Heart left ventricle (tissue), 16 donors: ENCODE results near the gene EIF3D. TPM values are rescaled to one million over a fixed set of nuclear protein-coding genes. Genes with fewer than 3 reads are reported as not detected.

Source experiments
- ATAC-seq, 4 donors: fragments of 200-7000 bp; cut with Tn5 transposase; one replicate each; pipeline ENCODE4 v1.9.1; 2020 to 2022; ENCODE audit warnings: moderate library complexity in 4 of 4, mild to moderate bottlenecking in 3 of 4, moderate number of reproducible peaks in 1 of 4
- DNase-seq, 5 donors: peaks; one replicate each; pipeline ENCODE4 v3.0.0-alpha.2; 2020
- H3K27ac ChIP-seq, 12 donors: fragments of 200-600 bp; sonication (generic) in 4 of 12; one replicate each; pipeline versions ENCODE4 v1.5.0 to v1.8.0; 2016 to 2022; ENCODE audit warnings: mild to moderate bottlenecking in 2 of 12
- H3K27me3 ChIP-seq, 9 donors: fragments of 200-600 bp; sonication (generic) in 2 of 9; one replicate each; pipeline versions ENCODE4 v1.5.1 to v1.8.0; 2016 to 2022; ENCODE audit warnings: mild to moderate bottlenecking in 3 of 9
- H3K36me3 ChIP-seq, 9 donors: fragments of 200-600 bp; sonication (generic) in 2 of 9; one replicate each; pipeline versions ENCODE4 v1.5.0 to v1.8.0; 2018 to 2022; ENCODE audit warnings: mild to moderate bottlenecking in 2 of 9
- H3K4me1 ChIP-seq, 12 donors: fragments of 200-600 bp; sonication (generic) in 4 of 12; one replicate each; pipeline versions ENCODE4 v1.5.0 to v1.8.0; 2016 to 2022; ENCODE audit warnings: mild to moderate bottlenecking in 3 of 12
- H3K4me3 ChIP-seq, 12 donors: fragments of 200-600 bp; sonication (generic) in 4 of 12; one replicate each; pipeline versions ENCODE4 v1.5.0 to v1.8.0; 2017 to 2022; ENCODE audit warnings: mild to moderate bottlenecking in 9 of 12, moderate library complexity in 4 of 12
- H3K9me3 ChIP-seq, 12 donors: fragments of 200-600 bp; sonication (generic) in 4 of 12; one replicate each; pipeline versions ENCODE4 v1.5.0 to v1.8.0; 2016 to 2022; ENCODE audit warnings: mild to moderate bottlenecking in 1 of 12
- POLR2A ChIP-seq, 2 donors: fragments of 450-650 bp; IDR thresholded peaks; one replicate each; pipeline ENCODE4 v1.6.1; 2017; ENCODE audit warnings: antibody characterized with exemption in 2 of 2, mild to moderate bottlenecking in 2 of 2, moderate library complexity in 2 of 2
- WGBS, 4 donors: extraction: QIAGEN DNeasy Blood & Tissue Kit in 2 of 4; methylation state at CpG; one replicate each; pipeline versions ENCODE4 v1.1.5 to v1.1.7; 2013 to 2018; 5-methylcytosine and 5-hydroxymethylcytosine counted together
- intact Hi-C, 10 donors: fragments of 100-400 bp; cut with DNase I; formaldehyde crosslinking; loops; one replicate each; pipeline versions ENCODE4 v1.11.1 to v1.14.2; 2022
- polyA plus RNA-seq, 2 donors: library from polyadenylated mRNA; stranded (reverse); fragments of 200-250 nt; gene quantifications; one replicate each; pipeline ENCODE4 v1.2.3, GENCODE V29; 2013
- total RNA-seq, 9 donors: library from RNA; depleted of rRNA in 2 of 9; stranded (reverse); fragments of >200 nt in 2 of 9; fragmentation: NEBNext Ultra II Directional in 3 of 9; extraction: Animal tissue kit (Norgen Biotek cat#: 25700) in 3 of 9; gene quantifications; one replicate each; pipeline versions ENCODE4 v1.1.0 to v1.2.4, GENCODE V29; 2016 to 2023
- TF ChIP-seq, protein P1 (sequence below), 12 donors: fragments of 200-600 bp; sonication (generic) in 4 of 12; IDR thresholded peaks; one replicate each; pipeline versions ENCODE4 v1.5.0 to v1.8.0; 2018 to 2022; ENCODE audit warnings: antibody characterized with exemption in 12 of 12, mild to moderate bottlenecking in 5 of 12
- donor health status: ischemic (EF 13 %, LVEDD 7.1; RV severe dilation, severe dysfunction).
- donor health status: healthy with polysubstance abuse.
- donor health status: DM: no; HTN: yes; CAD: no.
- donor health status: DM: no; HTN: no; CAD: no.
- donor health status: ischemic (EF 25% LVEDD 6.9; RV normal size, moderate dysfunction).
- donor health status: ischemic (EF 25% LVEDD 5.7; RV mildly dilated, moderate dysfunction).
- donor health status: healthy.
- donor health status: DM: yes; HTN: yes; CAD: no.
- donor health status: ischemic (EF 35%, LVEDD 5.7; RV mildly dilated, moderate dysfunction).
- donor health status: nonischemic (EF 11% LVEDD 7.7; RV severe dilation, severe dysfunction).
- donor health status: DM: yes; HTN: yes; CAD: no.
- donor health status: PGD.
- donor health status: ischemic (EF 29% LVEDD 5.4; RV normal size, mild dysfunction).
- donor health status: nonischemic (EF 23%, LVEDD 6.1; RV moderate dilation, normal function).

Gene EIF3D
- total and polyA plus RNA-seq, 11 donors = 73.6 to 206 (median 89.4) TPM

DNA sequence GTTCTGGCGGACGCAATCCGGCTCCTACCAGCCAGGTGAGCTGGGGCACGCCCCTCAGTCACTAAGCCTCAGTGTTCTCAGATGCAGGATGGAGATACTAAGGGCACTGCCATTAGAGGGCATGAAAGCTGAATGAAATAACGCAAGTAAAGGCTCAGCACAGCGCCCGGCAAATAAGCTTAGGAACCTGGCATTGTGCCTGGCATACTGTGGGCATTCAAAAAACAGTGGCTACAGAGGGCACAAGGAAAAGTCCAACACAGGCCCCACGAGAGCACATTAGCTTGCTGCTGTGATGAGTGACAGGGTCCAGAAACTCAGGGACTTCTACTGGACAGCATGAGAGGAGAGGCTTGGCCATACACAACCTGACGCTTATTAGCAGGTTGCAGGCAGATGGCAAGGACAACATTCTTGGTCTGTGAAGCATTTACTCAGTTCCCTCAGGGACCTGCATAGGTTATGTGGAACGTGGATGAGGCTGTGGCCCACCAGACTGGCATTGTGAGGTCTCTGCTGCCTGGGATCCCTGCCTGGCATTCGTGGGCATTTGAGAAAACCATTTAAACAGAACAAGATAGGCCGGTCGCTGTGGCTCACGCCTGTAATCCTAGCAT is 59.8 kb downstream of the EIF3D start:
- peaks cover 0 to 49% (median 35%) of the 10 kb centered on the region in 9 donors for H3K36me3 ChIP-seq
- intact Hi-C loops = loop anchor here in 9 of 10 donors (5.0 to 10.0 kb wide), 5 partner anchors 82 to 147 kb away; partner anchors contain the start of gene MYH9 (in 6 of the 9)
- H3K27me3 ChIP-seq = no peaks in the 10 kb centered on the region
- peak in 2 of 5 donors; percentile 46 to 56 for DNase-seq
- TF ChIP-seq, protein P1, sequence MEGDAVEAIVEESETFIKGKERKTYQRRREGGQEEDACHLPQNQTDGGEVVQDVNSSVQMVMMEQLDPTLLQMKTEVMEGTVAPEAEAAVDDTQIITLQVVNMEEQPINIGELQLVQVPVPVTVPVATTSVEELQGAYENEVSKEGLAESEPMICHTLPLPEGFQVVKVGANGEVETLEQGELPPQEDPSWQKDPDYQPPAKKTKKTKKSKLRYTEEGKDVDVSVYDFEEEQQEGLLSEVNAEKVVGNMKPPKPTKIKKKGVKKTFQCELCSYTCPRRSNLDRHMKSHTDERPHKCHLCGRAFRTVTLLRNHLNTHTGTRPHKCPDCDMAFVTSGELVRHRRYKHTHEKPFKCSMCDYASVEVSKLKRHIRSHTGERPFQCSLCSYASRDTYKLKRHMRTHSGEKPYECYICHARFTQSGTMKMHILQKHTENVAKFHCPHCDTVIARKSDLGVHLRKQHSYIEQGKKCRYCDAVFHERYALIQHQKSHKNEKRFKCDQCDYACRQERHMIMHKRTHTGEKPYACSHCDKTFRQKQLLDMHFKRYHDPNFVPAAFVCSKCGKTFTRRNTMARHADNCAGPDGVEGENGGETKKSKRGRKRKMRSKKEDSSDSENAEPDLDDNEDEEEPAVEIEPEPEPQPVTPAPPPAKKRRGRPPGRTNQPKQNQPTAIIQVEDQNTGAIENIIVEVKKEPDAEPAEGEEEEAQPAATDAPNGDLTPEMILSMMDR (IDR thresholded peaks at IDR 0.05) = no peak
- TF ChIP-seq POLR2A (IDR thresholded peaks at IDR 0.05) = no peak
- peak in 1 of 4 donors; percentile 4 for ATAC-seq
- 61 to 73% (median 71%) methylated on average over 14 of the region's 14 CpGs for WGBS, 4 donors
- H3K4me1 ChIP-seq = peaks cover 2 to 76% (median 64%) of the 10 kb centered on the region in 12 donors
- H3K27ac ChIP-seq = peak overlapping the region in 11 of 12 donors; percentile 80 to 98 (median 94)
- H3K9me3 ChIP-seq = no peaks in the 10 kb centered on the region
- H3K4me3 ChIP-seq = no peak overlapping the region

DNA sequence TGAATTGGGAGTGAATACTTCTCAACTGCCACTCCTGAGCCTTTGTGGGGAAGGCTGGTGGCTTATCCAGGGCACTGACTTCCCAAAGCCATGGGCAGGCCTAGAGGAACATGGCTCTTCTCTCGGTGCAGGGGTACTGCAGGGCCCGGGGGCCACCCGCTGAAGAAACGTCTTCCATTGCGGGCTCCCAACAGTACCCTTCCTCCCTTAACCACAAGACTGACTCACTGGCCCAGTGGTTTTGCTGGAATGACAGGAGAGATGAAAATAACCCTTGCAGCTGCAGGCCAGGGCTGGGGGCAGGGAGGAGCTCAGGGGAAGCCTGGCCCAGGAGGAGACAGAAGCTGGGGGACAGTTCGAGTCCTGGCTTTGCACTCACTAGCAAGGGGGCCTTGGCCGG is 61.0 kb downstream of the EIF3D start:
- peak overlapping the region in 11 of 12 donors; percentile 80 to 98 (median 94) for H3K27ac ChIP-seq
- no peaks in the 10 kb centered on the region for H3K9me3 ChIP-seq
- ATAC-seq = peak in 2 of 4 donors; percentile 4 to 7
- WGBS, 4 donors = 36 to 68% (median 64%) methylated on average over 2 to 7 of the region's 7 CpGs
- TF ChIP-seq POLR2A (IDR thresholded peaks at IDR 0.05) = no peak
- TF ChIP-seq, protein P1 (IDR thresholded peaks at IDR 0.05) = no peak
- H3K4me1 ChIP-seq = peaks cover 7 to 77% (median 71%) of the 10 kb centered on the region in 12 donors
- intact Hi-C loops = loop anchor here in 9 of 10 donors (5.0 to 10.0 kb wide), 5 partner anchors 81 to 146 kb away; partner anchors contain the start of gene MYH9 (in 6 of the 9)
- peaks cover 0 to 36% (median 22%) of the 10 kb centered on the region in 9 donors for H3K36me3 ChIP-seq
- H3K27me3 ChIP-seq = no peaks in the 10 kb centered on the region
- peak; percentile 50 to 76 (median 64) for DNase-seq
- H3K4me3 ChIP-seq = no peak overlapping the region

DNA sequence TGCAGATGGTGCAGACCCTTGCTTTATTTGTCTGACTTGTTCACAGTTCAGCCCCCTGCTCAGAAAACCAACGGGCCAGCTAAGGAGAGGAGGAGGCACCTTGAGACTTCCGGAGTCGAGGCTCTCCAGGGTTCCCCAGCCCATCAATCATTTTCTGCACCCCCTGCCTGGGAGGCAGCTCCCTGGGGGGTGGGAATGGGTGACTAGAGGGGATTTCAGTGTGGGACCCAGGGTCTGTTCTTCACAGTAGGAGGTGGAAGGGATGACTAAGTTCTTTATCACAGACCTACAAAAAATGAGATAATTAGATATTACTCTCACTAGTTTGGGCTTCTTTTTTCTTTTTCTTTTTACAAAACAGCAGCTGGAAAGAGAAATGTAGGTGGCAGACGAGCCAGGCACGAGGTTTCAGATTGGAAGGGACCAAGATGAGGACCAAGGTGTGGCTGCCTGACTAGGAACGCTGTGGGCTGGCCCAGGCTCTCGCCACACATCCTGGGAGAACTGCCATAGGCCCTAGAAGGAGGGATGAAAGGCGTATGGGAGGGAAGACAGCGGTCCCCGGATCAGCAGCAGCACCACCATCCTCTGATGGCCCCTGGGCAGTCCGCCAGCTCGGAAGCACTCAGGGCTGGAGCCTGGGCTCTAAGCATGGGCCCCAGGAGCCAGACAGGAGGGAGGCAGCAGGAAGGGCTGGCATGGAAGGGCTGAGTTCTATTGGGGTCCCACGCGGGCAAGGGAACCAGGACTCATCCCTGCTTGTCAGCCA is 61.7 kb downstream of the EIF3D start:
- Histone ChIP-seq H3K4me1 (peaks cover 9 to 85% (median 78%) of the 10 kb centered on the region in 12 donors), H3K4me3 (no peak overlapping the region), H3K9me3 (no peaks in the 10 kb centered on the region), H3K27ac (peak overlapping the region; percentile 80 to 98 (median 94)), H3K27me3 (no peaks in the 10 kb centered on the region), H3K36me3 (peaks cover 0 to 34% (median 15%) of the 10 kb centered on the region in 9 donors)
- no peak for TF ChIP-seq POLR2A (IDR thresholded peaks at IDR 0.05)
- WGBS, 4 donors = 43 to 51% (median 47%) methylated on average over 8 to 14 of the region's 14 CpGs
- intact Hi-C loops = loop anchor here in 9 of 10 donors (5.0 to 10.0 kb wide), 5 partner anchors 80 to 145 kb away; partner anchors contain the start of gene MYH9 (in 6 of the 9)
- ATAC-seq = peak; percentile 14 to 47 (median 40)
- peak; percentile 78 to 87 (median 84) for DNase-seq

DNA sequence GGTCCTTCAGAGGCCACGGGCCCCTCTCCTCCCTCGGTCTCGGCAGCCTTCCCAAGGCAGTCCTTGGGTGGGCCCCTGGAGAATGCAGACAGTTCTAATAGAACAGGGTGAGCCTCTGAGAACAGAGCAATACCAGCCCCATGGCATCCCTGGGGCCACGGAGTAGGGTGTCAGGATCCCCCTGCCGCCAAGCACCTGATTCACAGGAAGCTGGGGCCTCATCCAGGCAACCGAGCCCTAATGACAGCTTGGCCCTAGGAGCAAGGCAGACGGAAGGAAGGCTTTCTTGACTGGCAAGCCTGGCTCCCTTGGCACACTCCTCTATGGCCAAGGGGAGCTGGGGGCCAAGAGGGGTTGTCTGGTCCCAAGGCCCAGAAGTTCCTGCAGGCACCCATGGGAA is 62.7 kb downstream of the EIF3D start:
- WGBS, 4 donors = 74 to 80% (median 78%) methylated on average over 3 to 7 of the region's 7 CpGs
- peaks cover 0 to 26% (median 5%) of the 10 kb centered on the region in 9 donors for H3K36me3 ChIP-seq
- intact Hi-C loops = loop anchor here in 9 of 10 donors (5.0 to 10.0 kb wide), 5 partner anchors 79 to 144 kb away; partner anchors contain the start of gene MYH9 (in 6 of the 9)
- no peaks in the 10 kb centered on the region for H3K9me3 ChIP-seq
- peak overlapping the region; percentile 80 to 98 (median 94) for H3K27ac ChIP-seq
- ATAC-seq (no peak), DNase-seq (no peak)
- TF ChIP-seq, protein P1 (IDR thresholded peaks at IDR 0.05) = no peak
- no peak for TF ChIP-seq POLR2A (IDR thresholded peaks at IDR 0.05)
- H3K27me3 ChIP-seq = no peaks in the 10 kb centered on the region
- H3K4me3 ChIP-seq = no peak overlapping the region
- H3K4me1 ChIP-seq = peaks cover 9 to 94% (median 87%) of the 10 kb centered on the region in 12 donors
